Measurements from ENCODE around the gene LAPTM4A.

LAPTM4A gene

DNA sequence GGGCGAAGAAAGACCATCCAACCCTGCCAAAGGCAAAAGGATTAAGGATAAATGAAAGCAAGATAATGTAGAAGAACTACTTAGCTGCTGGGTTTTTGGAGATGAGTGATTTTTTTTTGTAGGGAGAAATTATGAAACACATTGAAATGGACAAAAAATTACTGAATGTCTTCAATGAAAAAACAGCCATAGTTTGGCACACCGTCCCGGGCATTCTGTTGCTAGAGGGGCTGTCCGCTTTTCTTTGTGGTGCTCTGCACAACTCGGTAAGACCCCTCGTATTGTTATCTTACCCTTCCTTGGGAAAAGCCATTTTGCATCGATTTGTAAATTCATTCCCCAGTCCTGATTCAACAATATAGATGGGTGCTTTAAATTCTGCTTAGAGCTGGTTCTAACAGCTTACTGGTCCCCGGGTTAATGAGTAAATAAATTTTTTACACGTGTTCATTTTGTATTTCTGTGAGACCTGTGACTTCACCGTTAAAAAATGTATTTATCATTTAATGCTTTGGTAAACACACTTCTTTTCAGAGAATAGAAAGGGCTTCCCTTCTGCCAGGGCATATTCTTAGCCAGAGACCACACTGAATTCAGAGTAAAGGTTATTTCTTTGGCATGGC lies 912 bp upstream of the LAPTM4A start:
- Histone ChIP-seq H3K36me3 (replicated peaks; ENCODE audit: low read depth, low read length) (no peaks in the 10 kb centered on the region), H2AFZ (ENCODE audit: low read depth, low read length) (peak overlapping the region; percentile 95), H3K9ac (ENCODE audit: low read length) (peak overlapping the region; percentile 84), H3K79me2 (ENCODE audit: low read length) (peaks cover 40% of the 10 kb centered on the region), H3K4me3 (ENCODE audit: low read length) (peak overlapping the region; percentile 95), H3K4me2 (ENCODE audit: low read length) (peak overlapping the region; percentile 79), H4K20me1 (ENCODE audit: insufficient read depth, low read length) (peaks cover 21% of the 10 kb centered on the region), H3K27ac (ENCODE audit: low read length) (peak overlapping the region; percentile 75), H3K27me3 (ENCODE audit: low read depth, low read length) (peaks cover 9% of the 10 kb centered on the region), H3K4me1 (ENCODE audit: low read length) (peaks cover 18% of the 10 kb centered on the region), H3K9me3 (ENCODE audit: insufficient read depth, low read length) (no peaks in the 10 kb centered on the region)
- no peak for TF ChIP-seq EZH2phosphoT487 (IDR thresholded peaks at IDR 0.05; ENCODE audit: low read depth)
- TF ChIP-seq, protein P1, sequence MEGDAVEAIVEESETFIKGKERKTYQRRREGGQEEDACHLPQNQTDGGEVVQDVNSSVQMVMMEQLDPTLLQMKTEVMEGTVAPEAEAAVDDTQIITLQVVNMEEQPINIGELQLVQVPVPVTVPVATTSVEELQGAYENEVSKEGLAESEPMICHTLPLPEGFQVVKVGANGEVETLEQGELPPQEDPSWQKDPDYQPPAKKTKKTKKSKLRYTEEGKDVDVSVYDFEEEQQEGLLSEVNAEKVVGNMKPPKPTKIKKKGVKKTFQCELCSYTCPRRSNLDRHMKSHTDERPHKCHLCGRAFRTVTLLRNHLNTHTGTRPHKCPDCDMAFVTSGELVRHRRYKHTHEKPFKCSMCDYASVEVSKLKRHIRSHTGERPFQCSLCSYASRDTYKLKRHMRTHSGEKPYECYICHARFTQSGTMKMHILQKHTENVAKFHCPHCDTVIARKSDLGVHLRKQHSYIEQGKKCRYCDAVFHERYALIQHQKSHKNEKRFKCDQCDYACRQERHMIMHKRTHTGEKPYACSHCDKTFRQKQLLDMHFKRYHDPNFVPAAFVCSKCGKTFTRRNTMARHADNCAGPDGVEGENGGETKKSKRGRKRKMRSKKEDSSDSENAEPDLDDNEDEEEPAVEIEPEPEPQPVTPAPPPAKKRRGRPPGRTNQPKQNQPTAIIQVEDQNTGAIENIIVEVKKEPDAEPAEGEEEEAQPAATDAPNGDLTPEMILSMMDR (IDR thresholded peaks at IDR 0.05; ENCODE audit: low read depth, low read length), result no peak

- H3K4me2 ChIP-seq (ENCODE audit: low read length), result peak overlapping the region; percentile 94
- TF ChIP-seq, protein P1 (IDR thresholded peaks at IDR 0.05; ENCODE audit: low read depth, low read length), result peak; percentile 38; the same call in 1 of the 2 replicates
- no peak for TF ChIP-seq EZH2phosphoT487 (IDR thresholded peaks at IDR 0.05; ENCODE audit: low read depth)
- H3K4me1 ChIP-seq (ENCODE audit: low read length), result peaks cover 18% of the 10 kb centered on the region
- H2AFZ ChIP-seq (ENCODE audit: low read depth, low read length), result peak overlapping the region; percentile 55; the same call in 1 of the 2 replicates
- H3K79me2 ChIP-seq (ENCODE audit: low read length), result peaks cover 51% of the 10 kb centered on the region
- H3K4me3 ChIP-seq (ENCODE audit: low read length), result peak overlapping the region; percentile 95
- peaks cover 26% of the 10 kb centered on the region for H4K20me1 ChIP-seq (ENCODE audit: insufficient read depth, low read length)
- no peaks in the 10 kb centered on the region for H3K27me3 ChIP-seq (ENCODE audit: low read depth, low read length)
- peak overlapping the region; percentile 64 for H3K27ac ChIP-seq (ENCODE audit: low read length)
- H3K36me3 ChIP-seq (replicated peaks; ENCODE audit: low read depth, low read length), result no peaks in the 10 kb centered on the region
- peak overlapping the region; percentile 84 for H3K9ac ChIP-seq (ENCODE audit: low read length)
- no peaks in the 10 kb centered on the region for H3K9me3 ChIP-seq (ENCODE audit: insufficient read depth, low read length)
These were observed 539 bp downstream of the LAPTM4A start for GRCh38 chr2:20050646-20051531.

DNA sequence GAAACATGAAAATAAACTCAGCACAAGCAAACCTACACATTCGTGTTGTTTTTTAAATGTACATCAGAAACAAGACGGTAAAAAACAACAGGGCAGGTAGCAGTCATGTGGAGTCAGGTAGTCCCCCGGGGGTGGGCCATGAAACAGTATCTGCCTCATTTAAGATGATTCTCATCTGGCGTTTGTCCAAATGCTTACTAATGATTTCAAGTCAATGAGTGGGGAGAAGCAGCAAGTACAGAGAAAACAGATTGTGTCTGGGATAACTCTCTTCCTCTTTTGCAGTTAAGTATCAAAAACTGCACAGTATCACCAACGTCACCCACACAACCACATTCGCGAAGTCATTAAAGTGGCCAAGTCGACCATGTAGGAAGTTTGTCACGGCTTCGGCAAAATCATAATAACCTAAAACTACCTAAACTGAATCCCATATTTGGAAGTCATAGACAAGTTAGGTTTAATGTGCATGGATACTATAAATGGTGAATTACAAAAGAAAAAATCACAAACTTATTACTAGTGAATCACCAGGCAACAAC lies 1.3 kb downstream of the LAPTM4A start:
- TF ChIP-seq EZH2phosphoT487 (IDR thresholded peaks at IDR 0.05; ENCODE audit: low read depth), result no peak
- TF ChIP-seq, protein P1 (IDR thresholded peaks at IDR 0.05; ENCODE audit: low read depth, low read length), result no peak
- H3K9ac ChIP-seq (ENCODE audit: low read length), result peak overlapping the region; percentile 84
- H3K4me3 ChIP-seq (ENCODE audit: low read length), result peak overlapping the region; percentile 95
- peaks cover 18% of the 10 kb centered on the region for H3K4me1 ChIP-seq (ENCODE audit: low read length)
- peaks cover 58% of the 10 kb centered on the region for H3K79me2 ChIP-seq (ENCODE audit: low read length)
- peak overlapping the region; percentile 94 for H3K4me2 ChIP-seq (ENCODE audit: low read length)
- peak overlapping the region; percentile 64 for H3K27ac ChIP-seq (ENCODE audit: low read length)
- H3K36me3 ChIP-seq (replicated peaks; ENCODE audit: low read depth, low read length), result no peaks in the 10 kb centered on the region
- 0 out of 2 replicates have a peak overlapping the region, but pooled peaks have one; percentile 8 for H2AFZ ChIP-seq (ENCODE audit: low read depth, low read length)
- H3K27me3 ChIP-seq (ENCODE audit: low read depth, low read length), result no peaks in the 10 kb centered on the region
- H4K20me1 ChIP-seq (ENCODE audit: insufficient read depth, low read length), result peaks cover 33% of the 10 kb centered on the region
- H3K9me3 ChIP-seq (ENCODE audit: insufficient read depth, low read length), result no peaks in the 10 kb centered on the region

- Histone ChIP-seq H3K9ac (ENCODE audit: low read length) (peak overlapping the region; percentile 84), H3K36me3 (replicated peaks; ENCODE audit: low read depth, low read length) (peaks cover 4% of the 10 kb centered on the region), H3K4me1 (ENCODE audit: low read length) (peaks cover 18% of the 10 kb centered on the region), H3K79me2 (ENCODE audit: low read length) (peaks cover 64% of the 10 kb centered on the region), H2AFZ (ENCODE audit: low read depth, low read length) (no peak overlapping the region), H3K9me3 (ENCODE audit: insufficient read depth, low read length) (no peaks in the 10 kb centered on the region), H3K27ac (ENCODE audit: low read length) (peak overlapping the region; percentile 64), H4K20me1 (ENCODE audit: insufficient read depth, low read length) (peaks cover 38% of the 10 kb centered on the region), H3K4me3 (ENCODE audit: low read length) (peak overlapping the region; percentile 95), H3K27me3 (ENCODE audit: low read depth, low read length) (no peaks in the 10 kb centered on the region), H3K4me2 (ENCODE audit: low read length) (peak overlapping the region; percentile 94)
- TF ChIP-seq, protein P1 (IDR thresholded peaks at IDR 0.05; ENCODE audit: low read depth, low read length), result no peak
- TF ChIP-seq EZH2phosphoT487 (IDR thresholded peaks at IDR 0.05; ENCODE audit: low read depth), result no peak
These were observed 1.8 kb downstream of the LAPTM4A start for GRCh38 chr2:20049637-20050036.

Measured in OCI-LY3 (cell line).